Thyroid gland (tissue), 4 donors: ENCODE measurements around the gene CCSER1.

Experiments used
- POLR2A ChIP-seq, 2 donors: fragments of 450-650 bp; IDR thresholded peaks; one replicate each; pipeline ENCODE4 v1.6.1; 2017; ENCODE audit warnings: antibody characterized with exemption in 2 of 2, mild to moderate bottlenecking in 2 of 2, moderate library complexity in 1 of 2
- TF ChIP-seq, protein P1 (sequence below), 6 experiments: fragments of 200-600 bp in 3 of 6; fragments of 450-650 bp in 3 of 6; sonication (generic) in 3 of 6; IDR thresholded peaks; one replicate each; pipeline ENCODE4 v1.5.1; 2016 to 2019; ENCODE audit warnings: antibody characterized with exemption in 6 of 6, mild to moderate bottlenecking in 2 of 6, inconsistent platforms in 1 of 6, moderate library complexity in 1 of 6

GRCh38 chr4:90606781-90607180, 479.6 kb downstream of the CCSER1 start:
- TF ChIP-seq, protein P1, sequence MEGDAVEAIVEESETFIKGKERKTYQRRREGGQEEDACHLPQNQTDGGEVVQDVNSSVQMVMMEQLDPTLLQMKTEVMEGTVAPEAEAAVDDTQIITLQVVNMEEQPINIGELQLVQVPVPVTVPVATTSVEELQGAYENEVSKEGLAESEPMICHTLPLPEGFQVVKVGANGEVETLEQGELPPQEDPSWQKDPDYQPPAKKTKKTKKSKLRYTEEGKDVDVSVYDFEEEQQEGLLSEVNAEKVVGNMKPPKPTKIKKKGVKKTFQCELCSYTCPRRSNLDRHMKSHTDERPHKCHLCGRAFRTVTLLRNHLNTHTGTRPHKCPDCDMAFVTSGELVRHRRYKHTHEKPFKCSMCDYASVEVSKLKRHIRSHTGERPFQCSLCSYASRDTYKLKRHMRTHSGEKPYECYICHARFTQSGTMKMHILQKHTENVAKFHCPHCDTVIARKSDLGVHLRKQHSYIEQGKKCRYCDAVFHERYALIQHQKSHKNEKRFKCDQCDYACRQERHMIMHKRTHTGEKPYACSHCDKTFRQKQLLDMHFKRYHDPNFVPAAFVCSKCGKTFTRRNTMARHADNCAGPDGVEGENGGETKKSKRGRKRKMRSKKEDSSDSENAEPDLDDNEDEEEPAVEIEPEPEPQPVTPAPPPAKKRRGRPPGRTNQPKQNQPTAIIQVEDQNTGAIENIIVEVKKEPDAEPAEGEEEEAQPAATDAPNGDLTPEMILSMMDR (IDR thresholded peaks at IDR 0.05): no peak
- no peak for TF ChIP-seq POLR2A (IDR thresholded peaks at IDR 0.05)
